ENCODE results near the gene TTC31.

Gene TTC31

GRCh38 chr2:74515271-74515980 lies 32.5 kb downstream of the TTC31 start:
- Histone ChIP-seq H4K8ac (ENCODE audit: low read depth, low read length) (no peak overlapping the region), H3K27me3 (ENCODE audit: insufficient read depth, low read length, poor library complexity) (peaks cover 78% of the 10 kb centered on the region), H3K23ac (ENCODE audit: low read length) (peak overlapping the region; percentile 66), H2BK5ac (ENCODE audit: low read length) (no peak overlapping the region), H3K18ac (ENCODE audit: low read length) (no peak overlapping the region), H3K36me3 (ENCODE audit: control insufficient read depth, insufficient read depth, low read length) (no peaks in the 10 kb centered on the region), H3K79me1 (ENCODE audit: low read length) (no peaks in the 10 kb centered on the region), H3K56ac (ENCODE audit: low read length) (peak overlapping the region; percentile 67), H4K5ac (ENCODE audit: low read length) (no peak overlapping the region), H3K79me2 (ENCODE audit: control insufficient read depth, insufficient read depth, low read length) (no peaks in the 10 kb centered on the region), H2BK15ac (replicated peaks; ENCODE audit: low read depth) (no peak overlapping the region), H3K9ac (ENCODE audit: low read length) (no peak overlapping the region), H3K27ac (ENCODE audit: low read depth, low read length) (no peak overlapping the region), H3K4me2 (ENCODE audit: low read length) (no peak overlapping the region), H2AK5ac (ENCODE audit: low read length) (no peak overlapping the region), H3K4ac (ENCODE audit: low read depth, low read length) (no peak overlapping the region), H2BK120ac (ENCODE audit: low read depth, low read length) (no peak overlapping the region), H3K4me1 (ENCODE audit: control insufficient read depth, low read depth, low read length) (peaks cover 3% of the 10 kb centered on the region), H3K4me3 (ENCODE audit: low read length) (no peak overlapping the region)
- peak; percentile 59 for DNase-seq
- WGBS (ENCODE audit: extremely low coverage, insufficient coverage, low lambda C conversion rate) = no CpG with 5 or more reads among the region's 60 CpGs

DNA sequence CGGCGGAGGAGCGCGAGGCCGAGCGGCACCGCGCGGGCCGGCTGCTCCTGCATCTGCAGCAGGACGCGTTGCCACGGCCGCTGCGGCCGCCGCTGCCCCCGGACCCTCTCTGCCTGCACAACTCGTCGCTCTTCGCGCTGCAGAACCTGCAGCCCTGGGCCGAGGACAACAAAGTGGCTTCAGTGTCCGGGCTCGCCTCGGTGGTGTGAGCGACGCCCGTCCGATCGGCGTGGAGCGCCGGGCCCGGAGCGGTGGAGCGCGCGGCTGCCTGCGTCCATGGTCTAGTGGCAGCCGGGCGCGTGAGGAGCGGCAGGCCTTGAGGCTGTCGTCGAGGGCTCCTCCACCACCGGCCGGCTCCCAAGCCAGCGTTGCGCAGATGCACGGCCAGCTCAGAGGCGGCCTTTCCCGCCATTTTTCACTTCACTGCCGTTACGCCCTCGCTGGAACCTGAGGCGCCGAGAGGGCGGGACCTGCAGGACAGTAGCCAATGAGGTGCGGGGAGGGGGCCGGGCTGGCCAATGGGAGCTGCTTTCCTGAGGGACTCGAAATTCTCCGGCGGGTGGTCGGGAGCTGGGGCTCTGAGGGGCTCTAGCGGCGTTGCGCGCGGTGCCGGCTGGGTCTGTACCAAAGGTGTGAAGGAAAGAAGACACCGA lies 33.2 kb downstream of the TTC31 start:
- Histone ChIP-seq H4K8ac (ENCODE audit: low read depth, low read length) (no peak overlapping the region), H3K23ac (ENCODE audit: low read length) (no peak overlapping the region), H3K27ac (ENCODE audit: low read depth, low read length) (no peak overlapping the region), H3K4me2 (ENCODE audit: low read length) (no peak overlapping the region), H3K4me3 (ENCODE audit: low read length) (no peak overlapping the region), H2BK15ac (replicated peaks; ENCODE audit: low read depth) (no peak overlapping the region), H3K9ac (ENCODE audit: low read length) (peak overlapping the region; percentile 13), H2BK5ac (ENCODE audit: low read length) (no peak overlapping the region), H2BK120ac (ENCODE audit: low read depth, low read length) (no peak overlapping the region), H3K18ac (ENCODE audit: low read length) (no peak overlapping the region), H3K27me3 (ENCODE audit: insufficient read depth, low read length, poor library complexity) (peaks cover 73% of the 10 kb centered on the region), H4K5ac (ENCODE audit: low read length) (no peak overlapping the region), H2AK5ac (ENCODE audit: low read length) (no peak overlapping the region), H3K56ac (ENCODE audit: low read length) (peak overlapping the region; percentile 67), H3K4me1 (ENCODE audit: control insufficient read depth, low read depth, low read length) (peaks cover 3% of the 10 kb centered on the region), H3K79me1 (ENCODE audit: low read length) (no peaks in the 10 kb centered on the region), H3K79me2 (ENCODE audit: control insufficient read depth, insufficient read depth, low read length) (no peaks in the 10 kb centered on the region), H3K36me3 (ENCODE audit: control insufficient read depth, insufficient read depth, low read length) (no peaks in the 10 kb centered on the region), H3K4ac (ENCODE audit: low read depth, low read length) (no peak overlapping the region)
- peak; percentile 88 for DNase-seq
- no CpG with 5 or more reads among the region's 72 CpGs for WGBS (ENCODE audit: extremely low coverage, insufficient coverage, low lambda C conversion rate)

- Histone ChIP-seq H3K27me3 (ENCODE audit: insufficient read depth, low read length, poor library complexity) (peaks cover 68% of the 10 kb centered on the region), H3K4me1 (ENCODE audit: control insufficient read depth, low read depth, low read length) (peaks cover 3% of the 10 kb centered on the region), H3K36me3 (ENCODE audit: control insufficient read depth, insufficient read depth, low read length) (no peaks in the 10 kb centered on the region), H3K27ac (ENCODE audit: low read depth, low read length) (no peak overlapping the region), H3K4me3 (ENCODE audit: low read length) (no peak overlapping the region), H3K4me2 (ENCODE audit: low read length) (no peak overlapping the region), H3K79me2 (ENCODE audit: control insufficient read depth, insufficient read depth, low read length) (no peaks in the 10 kb centered on the region), H3K23ac (ENCODE audit: low read length) (no peak overlapping the region), H3K4ac (ENCODE audit: low read depth, low read length) (no peak overlapping the region), H3K9ac (ENCODE audit: low read length) (no peak overlapping the region), H4K8ac (ENCODE audit: low read depth, low read length) (no peak overlapping the region), H2BK5ac (ENCODE audit: low read length) (no peak overlapping the region), H3K18ac (ENCODE audit: low read length) (no peak overlapping the region), H2AK5ac (ENCODE audit: low read length) (no peak overlapping the region), H3K56ac (ENCODE audit: low read length) (no peak overlapping the region), H2BK120ac (ENCODE audit: low read depth, low read length) (no peak overlapping the region), H3K79me1 (ENCODE audit: low read length) (no peaks in the 10 kb centered on the region), H4K5ac (ENCODE audit: low read length) (no peak overlapping the region), H2BK15ac (replicated peaks; ENCODE audit: low read depth) (no peak overlapping the region)
- WGBS (ENCODE audit: extremely low coverage, insufficient coverage, low lambda C conversion rate) = no CpG with 5 or more reads among the region's 13 CpGs
- DNase-seq = no peak
Observed at GRCh38 chr2:74516650-74517049, 33.8 kb downstream of the TTC31 start.

DNA sequence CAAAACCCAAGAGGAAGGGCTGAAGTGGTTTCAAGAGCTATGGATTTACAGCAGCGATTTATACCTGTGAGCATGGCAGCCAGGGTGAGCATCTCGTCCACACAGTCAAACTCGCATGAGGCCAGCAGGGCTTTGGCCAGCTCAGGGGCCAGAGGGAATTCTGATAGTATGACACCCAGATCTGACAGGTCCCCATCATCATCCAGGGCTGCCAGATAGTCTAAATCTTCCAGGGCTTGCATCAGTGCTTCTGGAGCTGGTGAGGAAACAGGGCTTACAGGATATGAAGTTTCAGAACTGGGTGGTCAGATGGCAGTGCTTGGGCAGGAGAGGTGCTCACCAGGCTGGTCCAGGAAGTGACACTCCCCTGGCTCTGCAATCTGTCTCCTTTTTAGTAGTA lies 39.6 kb downstream of the TTC31 start:
- no peak overlapping the region for H3K4me2 ChIP-seq (ENCODE audit: low read length)
- no peak overlapping the region for H2BK120ac ChIP-seq (ENCODE audit: low read depth, low read length)
- no peaks in the 10 kb centered on the region for H3K79me2 ChIP-seq (ENCODE audit: control insufficient read depth, insufficient read depth, low read length)
- DNase-seq = no peak
- no peak overlapping the region for H3K4ac ChIP-seq (ENCODE audit: low read depth, low read length)
- no peak overlapping the region for H2BK15ac ChIP-seq (replicated peaks; ENCODE audit: low read depth)
- peaks cover 22% of the 10 kb centered on the region for H3K27me3 ChIP-seq (ENCODE audit: insufficient read depth, low read length, poor library complexity)
- H4K5ac ChIP-seq (ENCODE audit: low read length) = no peak overlapping the region
- no peak overlapping the region for H4K8ac ChIP-seq (ENCODE audit: low read depth, low read length)
- H3K4me3 ChIP-seq (ENCODE audit: low read length) = no peak overlapping the region
- no peak overlapping the region for H3K56ac ChIP-seq (ENCODE audit: low read length)
- no peak overlapping the region for H2BK5ac ChIP-seq (ENCODE audit: low read length)
- no peaks in the 10 kb centered on the region for H3K79me1 ChIP-seq (ENCODE audit: low read length)
- H3K18ac ChIP-seq (ENCODE audit: low read length) = no peak overlapping the region
- peaks cover 4% of the 10 kb centered on the region for H3K36me3 ChIP-seq (ENCODE audit: control insufficient read depth, insufficient read depth, low read length)
- H3K4me1 ChIP-seq (ENCODE audit: control insufficient read depth, low read depth, low read length) = no peaks in the 10 kb centered on the region
- WGBS (ENCODE audit: extremely low coverage, insufficient coverage, low lambda C conversion rate) = no CpG with 5 or more reads among the region's 3 CpGs
- no peak overlapping the region for H3K9ac ChIP-seq (ENCODE audit: low read length)
- H3K27ac ChIP-seq (ENCODE audit: low read depth, low read length) = no peak overlapping the region
- H2AK5ac ChIP-seq (ENCODE audit: low read length) = no peak overlapping the region
- H3K23ac ChIP-seq (ENCODE audit: low read length) = no peak overlapping the region

DNA sequence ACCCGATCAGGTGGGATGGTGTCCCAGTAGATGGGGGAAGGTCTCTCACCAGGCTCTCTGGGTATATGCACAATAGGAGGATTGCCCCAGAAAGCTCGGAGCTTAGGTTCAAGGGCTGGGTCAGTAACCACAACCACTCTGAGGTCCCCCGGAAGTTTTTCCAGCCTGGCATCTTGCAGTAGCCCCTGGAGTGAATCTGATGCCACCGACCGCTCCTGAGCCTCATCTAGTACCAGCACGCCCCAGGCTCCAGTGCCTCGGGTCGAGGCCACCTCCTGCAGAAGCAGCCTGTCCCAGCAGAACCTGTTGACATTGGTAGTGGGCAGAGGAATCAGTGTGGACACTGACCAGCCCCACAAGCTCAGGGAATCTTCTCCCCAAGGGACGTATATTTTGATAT lies 41.1 kb downstream of the TTC31 start:
- no CpG with 5 or more reads among the region's 9 CpGs for WGBS (ENCODE audit: extremely low coverage, insufficient coverage, low lambda C conversion rate)
- no peak overlapping the region for H2AK5ac ChIP-seq (ENCODE audit: low read length)
- no peak overlapping the region for H3K4me2 ChIP-seq (ENCODE audit: low read length)
- peaks cover 9% of the 10 kb centered on the region for H3K27me3 ChIP-seq (ENCODE audit: insufficient read depth, low read length, poor library complexity)
- no peak for DNase-seq
- H3K36me3 ChIP-seq (ENCODE audit: control insufficient read depth, insufficient read depth, low read length) = peaks cover 6% of the 10 kb centered on the region
- H3K4ac ChIP-seq (ENCODE audit: low read depth, low read length) = no peak overlapping the region
- H4K5ac ChIP-seq (ENCODE audit: low read length) = no peak overlapping the region
- peaks cover 14% of the 10 kb centered on the region for H3K79me2 ChIP-seq (ENCODE audit: control insufficient read depth, insufficient read depth, low read length)
- no peak overlapping the region for H2BK120ac ChIP-seq (ENCODE audit: low read depth, low read length)
- no peak overlapping the region for H3K4me3 ChIP-seq (ENCODE audit: low read length)
- H3K4me1 ChIP-seq (ENCODE audit: control insufficient read depth, low read depth, low read length) = peaks cover 7% of the 10 kb centered on the region
- no peak overlapping the region for H3K56ac ChIP-seq (ENCODE audit: low read length)
- H2BK5ac ChIP-seq (ENCODE audit: low read length) = no peak overlapping the region
- H3K79me1 ChIP-seq (ENCODE audit: low read length) = peaks cover 14% of the 10 kb centered on the region
- H4K8ac ChIP-seq (ENCODE audit: low read depth, low read length) = no peak overlapping the region
- no peak overlapping the region for H2BK15ac ChIP-seq (replicated peaks; ENCODE audit: low read depth)
- H3K18ac ChIP-seq (ENCODE audit: low read length) = no peak overlapping the region
- no peak overlapping the region for H3K9ac ChIP-seq (ENCODE audit: low read length)
- no peak overlapping the region for H3K27ac ChIP-seq (ENCODE audit: low read depth, low read length)
- H3K23ac ChIP-seq (ENCODE audit: low read length) = no peak overlapping the region

Data from mesendoderm (in vitro differentiated cells).